SK-N-SH treated with all-trans-retinoic acid at 6 μM for 48 hours (cell line): ENCODE measurements around the gene FBLIM1.
"Not testable (repeated sequence)": the region's sequence is repeated elsewhere in the genome, so short reads cannot be mapped to it uniquely, and the experiment has no call there.

Experiments
- ATAC-seq: fragments of 200-7000 bp; cut with Tn5 transposase; 3 replicates; pipeline ENCODE4 v1.9.1; 2020; ENCODE audit warnings: mild to moderate bottlenecking, moderate library complexity
- ARNTL ChIP-seq: fragments of 450-650 bp; formaldehyde crosslinking; IDR thresholded peaks from 2 replicates; pipeline ENCODE4 v1.5.0; 2020; ENCODE audit warnings: low read depth, mild to moderate bottlenecking, moderate library complexity, borderline replicate concordance
- BACH2 ChIP-seq: fragments of 250-450 bp; sonication (Bioruptor Pico); IDR thresholded peaks from 2 replicates; pipeline ENCODE4 v1.9.0; 2021; ENCODE audit warnings: mild to moderate bottlenecking, borderline replicate concordance
- CREB5 ChIP-seq: fragments of 250-450 bp; sonication (Bioruptor Pico); IDR thresholded peaks from 2 replicates; pipeline ENCODE4 v1.5.1; 2020; ENCODE audit warnings: low read depth, mild to moderate bottlenecking, moderate library complexity
- CSRNP3 ChIP-seq: fragments of 250-450 bp; sonication (Bioruptor Pico); IDR thresholded peaks from 2 replicates; pipeline ENCODE4 v1.5.1; 2021; ENCODE audit warnings: mild to moderate bottlenecking, moderate library complexity
- ESRRG ChIP-seq: fragments of 250-450 bp; sonication (Bioruptor Pico); IDR thresholded peaks from 2 replicates; pipeline ENCODE4 v1.6.1; 2021; ENCODE audit warnings: mild to moderate bottlenecking
- GLIS3 ChIP-seq: fragments of 250-450 bp; sonication (Bioruptor Pico); IDR thresholded peaks from 2 replicates; pipeline ENCODE4 v1.5.0; 2020; ENCODE audit warnings: mild to moderate bottlenecking, moderate library complexity
- ISL1 ChIP-seq: fragments of 250-450 bp; sonication (Bioruptor Pico); IDR thresholded peaks from 2 replicates; pipeline ENCODE4 v2.1.2; 2022; ENCODE audit warnings: mild to moderate bottlenecking, moderate library complexity
- OSR1 ChIP-seq: fragments of 250-450 bp; sonication (Bioruptor Pico); IDR thresholded peaks from 2 replicates; pipeline ENCODE4 v1.8.0; 2022; ENCODE audit warnings: moderate library complexity, mild to moderate bottlenecking, inconsistent platforms
- PATZ1 ChIP-seq: fragments of 250-450 bp; sonication (Bioruptor Pico); IDR thresholded peaks from 2 replicates; pipeline ENCODE4 v1.8.0; 2020; ENCODE audit warnings: mild to moderate bottlenecking, moderate library complexity, borderline replicate concordance
- PPARA ChIP-seq: fragments of 250-450 bp; sonication (Bioruptor Pico); IDR thresholded peaks from 2 replicates; pipeline ENCODE4 v1.5.0; 2020; ENCODE audit warnings: mild to moderate bottlenecking, borderline replicate concordance
- TCF4 ChIP-seq: fragments of 250-450 bp; sonication (Bioruptor Pico); IDR thresholded peaks from 2 replicates; pipeline ENCODE4 v1.8.0; 2021; ENCODE audit warnings: mild to moderate bottlenecking, moderate library complexity, borderline replicate concordance
- TOX ChIP-seq: fragments of 250-450 bp; sonication (Bioruptor Pico); IDR thresholded peaks from 2 replicates; pipeline ENCODE4 v1.8.0; 2021; ENCODE audit warnings: mild to moderate bottlenecking, moderate library complexity, borderline replicate concordance
- TSHZ2 ChIP-seq: fragments of 250-450 bp; sonication (Bioruptor Pico); IDR thresholded peaks from 2 replicates; pipeline ENCODE4 v1.5.0; 2020; ENCODE audit warnings: mild to moderate bottlenecking, moderate library complexity
- ZC3H10 ChIP-seq: fragments of 250-450 bp; sonication (Bioruptor Pico); IDR thresholded peaks from 2 replicates; pipeline ENCODE4 v1.5.1; 2021; ENCODE audit warnings: mild to moderate bottlenecking, moderate library complexity
- ZFP3 ChIP-seq: fragments of 250-450 bp; sonication (Bioruptor Pico); IDR thresholded peaks from 2 replicates; pipeline ENCODE4 v1.5.0; 2020; ENCODE audit warnings: mild to moderate bottlenecking, moderate library complexity
- TF ChIP-seq, protein P1 (sequence below): fragments of 250-450 bp; sonication (Bioruptor Pico); IDR thresholded peaks from 2 replicates; pipeline ENCODE4 v1.8.0; 2021; ENCODE audit warnings: low read depth, mild to moderate bottlenecking, moderate library complexity, borderline replicate concordance

FBLIM1 gene

GRCh38 chr1:15825800-15826199, 67.2 kb downstream of the FBLIM1 start:
- no peak for ATAC-seq
- TF ChIP-seq CREB5 (CRISPR knock-in tag) (no peak), ZFP3 (no peak), PPARA (CRISPR knock-in tag) (no peak), GLIS3 (CRISPR knock-in tag) (no peak), PATZ1 (CRISPR knock-in tag) (no peak)

- ATAC-seq, result no peak
- TF ChIP-seq ZFP3 (no peak), TSHZ2 (CRISPR knock-in tag) (no peak), OSR1 (CRISPR knock-in tag) (no peak), TCF4 (no peak), TOX (CRISPR knock-in tag) (no peak), ZC3H10 (CRISPR knock-in tag) (no peak), ARNTL (CRISPR knock-in tag) (no peak), ISL1 (CRISPR knock-in tag) (no peak), CSRNP3 (CRISPR knock-in tag) (no peak), ESRRG (CRISPR knock-in tag) (no peak), PATZ1 (CRISPR knock-in tag) (no peak), PPARA (CRISPR knock-in tag) (no peak), BACH2 (CRISPR knock-in tag) (no peak), GLIS3 (CRISPR knock-in tag) (no peak)
- TF ChIP-seq, protein P1, sequence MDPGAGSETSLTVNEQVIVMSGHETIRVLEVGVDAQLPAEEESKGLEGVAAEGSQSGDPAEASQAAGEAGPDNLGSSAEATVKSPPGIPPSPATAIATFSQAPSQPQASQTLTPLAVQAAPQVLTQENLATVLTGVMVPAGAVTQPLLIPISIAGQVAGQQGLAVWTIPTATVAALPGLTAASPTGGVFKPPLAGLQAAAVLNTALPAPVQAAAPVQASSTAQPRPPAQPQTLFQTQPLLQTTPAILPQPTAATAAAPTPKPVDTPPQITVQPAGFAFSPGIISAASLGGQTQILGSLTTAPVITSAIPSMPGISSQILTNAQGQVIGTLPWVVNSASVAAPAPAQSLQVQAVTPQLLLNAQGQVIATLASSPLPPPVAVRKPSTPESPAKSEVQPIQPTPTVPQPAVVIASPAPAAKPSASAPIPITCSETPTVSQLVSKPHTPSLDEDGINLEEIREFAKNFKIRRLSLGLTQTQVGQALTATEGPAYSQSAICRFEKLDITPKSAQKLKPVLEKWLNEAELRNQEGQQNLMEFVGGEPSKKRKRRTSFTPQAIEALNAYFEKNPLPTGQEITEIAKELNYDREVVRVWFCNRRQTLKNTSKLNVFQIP (CRISPR knock-in tag), result no peak
Measured at GRCh38 chr1:15826810-15827507, 68.4 kb downstream of the FBLIM1 start.

GRCh38 chr1:15827567-15827966, 69.0 kb downstream of the FBLIM1 start:
- not testable (repeated sequence) for ATAC-seq

DNA sequence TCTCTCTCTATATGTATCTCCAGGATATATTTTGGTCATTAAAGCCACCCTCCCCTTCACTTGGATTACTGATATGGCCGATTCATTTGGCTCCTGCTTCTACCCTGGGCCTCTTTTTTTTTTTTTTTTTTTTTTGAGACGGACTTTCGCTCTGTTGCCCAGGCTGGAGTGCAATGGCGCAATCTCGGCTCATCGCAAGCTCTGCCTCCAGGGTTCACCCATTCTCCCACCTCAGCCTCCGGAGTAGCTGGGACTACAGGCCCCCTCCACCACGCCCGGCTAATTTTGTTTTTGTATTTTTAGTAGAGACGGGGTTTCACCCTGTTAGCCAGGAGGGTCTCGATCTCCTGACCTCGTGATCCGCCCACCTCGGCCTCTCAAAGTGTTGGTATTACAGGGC, 70.3 kb downstream of the FBLIM1 start:
- ATAC-seq, result not testable (repeated sequence)
